ENCODE measurements around the gene FREM2. TPM values are rescaled to one million over a fixed set of nuclear protein-coding genes. Genes with fewer than 3 reads are reported as not detected.

Gene FREM2
- total and polyA plus RNA-seq, 2 of the 13 experiments (the other 11 are each of a cell fraction or from before 2014, with no cell fraction given) = not detected

DNA sequence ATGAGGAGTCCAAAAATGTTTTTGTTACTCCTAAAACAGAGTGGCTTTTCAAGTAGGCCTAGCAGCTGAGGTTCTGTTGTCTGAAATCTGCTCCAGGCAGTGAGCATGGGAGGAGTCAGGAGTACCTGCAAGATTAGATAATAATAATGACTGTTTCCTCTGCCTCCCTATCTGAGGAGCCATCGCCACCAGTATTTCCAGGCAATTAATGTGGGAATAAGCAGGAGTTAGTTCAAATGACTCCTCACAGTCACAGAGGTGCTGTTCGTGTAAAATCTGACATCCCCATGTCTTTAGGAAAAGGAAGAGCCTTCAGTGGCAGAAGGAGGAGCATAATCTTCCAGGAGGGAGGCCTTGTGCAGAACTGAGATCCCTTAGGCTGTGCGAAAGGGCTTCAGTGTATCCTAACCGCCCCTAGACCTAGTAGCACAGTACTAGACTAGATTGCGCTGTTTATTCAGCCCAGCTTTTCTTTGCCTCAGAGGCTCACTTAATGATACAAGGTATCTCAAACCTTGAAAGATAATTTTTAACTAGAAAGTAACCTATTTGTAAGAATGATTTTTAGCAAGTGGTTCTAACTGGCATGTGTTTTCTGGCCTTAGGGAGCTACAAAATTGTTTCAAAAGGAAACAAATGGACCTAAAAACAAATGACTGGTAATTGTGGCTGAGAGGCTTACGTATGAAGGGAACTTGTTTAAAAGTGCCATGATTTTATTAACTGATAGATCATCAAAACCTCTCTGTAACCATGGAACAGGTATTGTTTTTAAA is 49.0 kb downstream of the FREM2 start:
- FAIRE-seq = no peak
- Histone ChIP-seq H2AFZ (ENCODE audit: low read length) (no peak overlapping the region), H4K20me1 (ENCODE audit: insufficient read depth, low read length) (no peaks in the 10 kb centered on the region), H3K9me3 (ENCODE audit: low read length) (no peaks in the 10 kb centered on the region), H3K27me3 (ENCODE audit: control insufficient read depth in 1 of 2, insufficient read depth in 2 of 2, low read length in 2 of 2) (no peaks in the 10 kb centered on the region), H3K36me3 (replicated peaks in 1 of 2; ENCODE audit: control insufficient read depth in 1 of 2, insufficient read depth in 2 of 2, low read length in 2 of 2) (no peaks in the 10 kb centered on the region), H3K4me1 (ENCODE audit: insufficient read depth, low read length) (no peaks in the 10 kb centered on the region), H3K4me3 (replicated peaks in 1 of 3; ENCODE audit: insufficient read depth in 1 of 3, low read depth in 2 of 3, low read length in 3 of 3) (no peak overlapping the region), H3K4me2 (ENCODE audit: low read depth, low read length) (no peak overlapping the region), H3K79me2 (ENCODE audit: insufficient read depth, low read length) (no peaks in the 10 kb centered on the region), H3K9ac (ENCODE audit: insufficient read depth, low read depth, low read length) (no peak overlapping the region), H3K27ac (ENCODE audit: extremely low read length, insufficient read depth, low read length) (no peak overlapping the region)
- no peak for TF ChIP-seq TGIF2 (CRISPR knock-in tag; IDR thresholded peaks at IDR 0.05)
- TF ChIP-seq ZNF749 (CRISPR knock-in tag; IDR thresholded peaks at IDR 0.05; ENCODE audit: borderline replicate concordance) = no peak
- no peak for TF ChIP-seq ZC3H13 (CRISPR knock-in tag; IDR thresholded peaks at IDR 0.05)
- no peak for TF ChIP-seq PTBP1 (IDR thresholded peaks at IDR 0.05; ENCODE audit: low read depth, low read length, poor library complexity, severe bottlenecking)
- no peak for TF ChIP-seq ZNF180 (CRISPR knock-in tag; IDR thresholded peaks at IDR 0.05; ENCODE audit: borderline replicate concordance, low read depth)
- in situ Hi-C loops (cut with HindIII; ENCODE audit: extremely low pct_ligation_motif_present, low pct_unique_long_range_greater_than_20kb) (no loop called here), intact Hi-C loops (cut with micrococcal nuclease; ENCODE audit: unreplicated experiment) (no loop called here)
- no TSS peak for BruUV-seq (replicated peaks)
- ATAC-seq = no peak
- CTCF ChIA-PET (ENCODE audit: low intra/inter-chr PET ratio, low total read pairs) = no interaction called here
- no peak for DNase-seq (ENCODE audit: low spot score)
- POLR2A ChIA-PET = no interaction called here
- WGBS (ENCODE audit: low lambda C conversion rate) = 27% methylated on average over 6 of the region's 6 CpGs

DNA sequence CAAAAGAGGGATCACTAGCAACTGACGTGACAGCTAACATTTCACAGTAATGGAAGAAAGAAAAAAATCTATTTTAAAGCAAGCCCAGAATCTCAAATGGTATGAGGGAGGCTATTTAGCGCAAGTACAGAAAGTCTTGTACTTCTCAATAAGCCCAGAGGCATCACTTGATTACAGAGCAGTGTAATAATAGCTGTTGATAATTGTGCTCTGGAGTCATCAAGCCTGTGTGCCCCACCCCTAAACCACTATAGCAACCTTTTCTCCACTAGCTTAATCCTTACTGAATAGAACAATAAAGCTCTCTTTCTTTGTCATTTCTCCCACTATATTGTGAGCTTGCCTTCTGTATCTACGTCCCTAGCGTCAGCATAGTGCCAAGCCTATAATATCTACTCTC is 56.6 kb downstream of the FREM2 start:
- BruUV-seq (replicated peaks) = no TSS peak
- H3K9ac ChIP-seq (ENCODE audit: insufficient read depth, low read depth, low read length) = no peak overlapping the region
- H3K4me3 ChIP-seq (replicated peaks in 1 of 3; ENCODE audit: insufficient read depth in 1 of 3, low read depth in 2 of 3, low read length in 3 of 3) = no peak overlapping the region
- H4K20me1 ChIP-seq (ENCODE audit: insufficient read depth, low read length) = no peaks in the 10 kb centered on the region
- H2AFZ ChIP-seq (ENCODE audit: low read length) = no peak overlapping the region
- intact Hi-C loops (cut with micrococcal nuclease; ENCODE audit: unreplicated experiment) = no loop called here
- H3K9me3 ChIP-seq (ENCODE audit: low read length) = no peaks in the 10 kb centered on the region
- DNase-seq (ENCODE audit: low spot score) (no peak), ATAC-seq (no peak), FAIRE-seq (no peak)
- no peaks in the 10 kb centered on the region for H3K27me3 ChIP-seq (ENCODE audit: control insufficient read depth in 1 of 2, insufficient read depth in 2 of 2, low read length in 2 of 2)
- no peaks in the 10 kb centered on the region for H3K4me1 ChIP-seq (ENCODE audit: insufficient read depth, low read length)
- no peaks in the 10 kb centered on the region for H3K36me3 ChIP-seq (replicated peaks in 1 of 2; ENCODE audit: control insufficient read depth in 1 of 2, insufficient read depth in 2 of 2, low read length in 2 of 2)
- H3K4me2 ChIP-seq (ENCODE audit: low read depth, low read length) = no peak overlapping the region
- in situ Hi-C loops (cut with HindIII; ENCODE audit: extremely low pct_ligation_motif_present, low pct_unique_long_range_greater_than_20kb) = no loop called here
- no peaks in the 10 kb centered on the region for H3K79me2 ChIP-seq (ENCODE audit: insufficient read depth, low read length)
- H3K27ac ChIP-seq (ENCODE audit: extremely low read length, insufficient read depth, low read length) = no peak overlapping the region
- ChIA-PET CTCF (ENCODE audit: low intra/inter-chr PET ratio, low total read pairs) (no interaction called here), POLR2A (no interaction called here)
- 5% methylated on average over 4 of the region's 4 CpGs for WGBS (ENCODE audit: low lambda C conversion rate)
- TF ChIP-seq MBNL3 (CRISPR knock-in tag; conservative IDR thresholded peaks at IDR 0.05) (no peak), PHB2 (IDR thresholded peaks at IDR 0.05; ENCODE audit: partially characterized antibody) (no peak), ZFP36L2 (CRISPR knock-in tag; IDR thresholded peaks at IDR 0.05) (no peak), ZNF263 (CRISPR knock-in tag; IDR thresholded peaks at IDR 0.05) (no peak), PAF1 (CRISPR knock-in tag; IDR thresholded peaks at IDR 0.05) (no peak), ZNF17 (CRISPR knock-in tag; IDR thresholded peaks at IDR 0.05) (no peak), SP140L (CRISPR knock-in tag; IDR thresholded peaks at IDR 0.05; ENCODE audit: borderline replicate concordance) (no peak), FUBP1 (CRISPR knock-in tag; IDR thresholded peaks at IDR 0.05; ENCODE audit: borderline replicate concordance) (no peak), CHCHD3 (CRISPR knock-in tag; IDR thresholded peaks at IDR 0.05) (no peak), BRCA1 (CRISPR knock-in tag; IDR thresholded peaks at IDR 0.05) (no peak), HNRNPK (IDR thresholded peaks at IDR 0.05; ENCODE audit: low read depth, low read length, poor library complexity, severe bottlenecking) (no peak), ZNF383 (CRISPR knock-in tag; IDR thresholded peaks at IDR 0.05; ENCODE audit: borderline replicate concordance) (no peak)
- TF ChIP-seq, protein P1, sequence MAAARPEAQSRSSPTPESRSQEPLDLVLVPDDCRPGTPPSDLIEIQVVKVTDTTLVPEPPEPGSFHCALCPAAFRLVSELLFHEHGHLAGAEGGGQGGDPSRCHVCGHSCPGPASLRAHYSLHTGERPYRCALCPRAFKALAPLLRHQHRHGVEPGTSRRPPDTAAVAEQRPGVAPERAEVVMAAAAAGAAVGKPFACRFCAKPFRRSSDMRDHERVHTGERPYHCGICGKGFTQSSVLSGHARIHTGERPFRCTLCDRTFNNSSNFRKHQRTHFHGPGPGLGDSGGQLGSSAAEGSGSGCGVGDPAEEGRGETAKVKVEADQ (CRISPR knock-in tag; IDR thresholded peaks at IDR 0.05; ENCODE audit: borderline replicate concordance) = no peak
